Measurements from ENCODE around the gene SULT4A1. TPM values are rescaled to one million over a fixed set of nuclear protein-coding genes. Genes with fewer than 3 reads are reported as not detected.

The SULT4A1 gene
- total and polyA plus RNA-seq, 2 of the 8 experiments (the other 6 are each of a cell fraction or from before 2014, with no cell fraction given) = 9.1 to 11.8 TPM

DNA sequence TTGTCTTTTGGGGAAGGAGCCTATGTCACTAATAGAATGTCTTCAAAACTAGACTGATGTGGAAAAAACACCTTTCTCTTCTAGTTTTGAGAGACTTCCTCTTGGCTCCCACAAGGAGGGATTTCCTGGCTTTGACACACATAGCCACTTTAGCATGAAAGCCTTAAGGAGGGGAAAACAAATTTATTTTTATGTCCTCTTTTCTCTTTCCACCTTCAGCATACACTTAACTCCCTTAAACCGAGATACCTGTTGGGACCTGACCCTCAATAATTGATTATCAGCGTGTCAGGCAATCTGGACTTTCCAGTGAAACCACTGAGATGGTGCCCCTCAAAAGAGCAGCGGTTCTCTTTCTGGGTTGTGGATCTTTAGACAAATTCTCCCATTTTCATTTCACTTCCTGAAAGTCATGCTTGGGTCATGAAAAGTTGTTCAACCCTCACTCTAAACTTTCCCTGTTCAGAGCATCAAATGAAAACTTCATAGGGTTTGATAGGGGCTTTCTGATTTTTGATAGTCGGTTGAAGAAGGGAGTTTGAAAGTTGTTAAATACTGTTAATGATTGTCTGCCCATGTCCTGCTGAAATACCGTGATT, 59.3 kb downstream of the SULT4A1 start:
- no peaks in the 10 kb centered on the region for H3K9me3 ChIP-seq (ENCODE audit: insufficient read depth in 2 of 2, low read depth in 1 of 2, low read length in 1 of 2)
- H3K18ac ChIP-seq (ENCODE audit: extremely low read depth, low read length) = no peak overlapping the region
- ChIA-PET CTCF (ENCODE audit: partially characterized antibody) (no interaction called here), POLR2A (ENCODE audit: partially characterized antibody) (interaction anchor here (0.6 kb wide), 1 partner anchor 373 kb away, joined by 3 read pairs; no protein-coding TSS in a partner anchor)
- H3K27ac ChIP-seq (ENCODE audit: low read depth, low read length) = no peak overlapping the region
- FAIRE-seq (no peak), DNase-seq (ENCODE audit: low read depth in 1 of 2, low spot score in 2 of 2) (no peak)
- H4K91ac ChIP-seq (replicated peaks; ENCODE audit: insufficient read length, low read length) = no peak overlapping the region
- no peaks in the 10 kb centered on the region for H3K79me2 ChIP-seq (ENCODE audit: control insufficient read depth in 1 of 2, insufficient read depth in 2 of 2, low read length in 2 of 2)
- no peaks in the 10 kb centered on the region for H3K27me3 ChIP-seq (replicated peaks in 1 of 4; ENCODE audit: control insufficient read depth in 3 of 4, extremely low read depth in 1 of 4, insufficient read depth in 3 of 4, low read length in 3 of 4)
- H3K56ac ChIP-seq (replicated peaks; ENCODE audit: insufficient read length, low read depth, low read length) = no peak overlapping the region
- H2BK20ac ChIP-seq (ENCODE audit: low read length) = no peak overlapping the region
- no peaks in the 10 kb centered on the region; a peak in 2 of 7 replicates for H3K4me1 ChIP-seq (replicated peaks in 1 of 4; ENCODE audit: control insufficient read depth in 3 of 4, insufficient read depth in 4 of 4, low read length in 3 of 4)
- no peak overlapping the region for H2AK5ac ChIP-seq (ENCODE audit: low read depth, low read length)
- H2BK15ac ChIP-seq (ENCODE audit: low read length) = no peak overlapping the region
- no peak overlapping the region for H4K8ac ChIP-seq (ENCODE audit: extremely low read depth, insufficient read depth, low read length)
- no peaks in the 10 kb centered on the region for H3K23me2 ChIP-seq (ENCODE audit: low read depth, low read length)
- no peak overlapping the region for H2AFZ ChIP-seq (ENCODE audit: low read length)
- no peak overlapping the region for H4K5ac ChIP-seq (ENCODE audit: insufficient read length, low read depth, low read length)
- no peaks in the 10 kb centered on the region for H3K36me3 ChIP-seq (ENCODE audit: control insufficient read depth in 2 of 4, insufficient read depth in 4 of 4, low read length in 3 of 4)
- WGBS, 2 experiments (ENCODE audit: extremely low coverage in 1 of 2, insufficient coverage in 1 of 2, insufficient read length in 1 of 2, insufficient replicate concordance in 2 of 2, low coverage in 1 of 2, low lambda C conversion rate in 2 of 2, missing lambda C conversion rate in 1 of 2) = 83% methylated on average over 5 of the region's 5 CpGs; no CpG with 5 or more reads in 1 of the 2 experiments
- H2BK120ac ChIP-seq (replicated peaks; ENCODE audit: low read depth, low read length) = no peak overlapping the region
- no peak overlapping the region for H2BK12ac ChIP-seq (ENCODE audit: low read depth, low read length)
- H3K4ac ChIP-seq (replicated peaks; ENCODE audit: insufficient read length, low read depth, low read length) = no peak overlapping the region
- H3K14ac ChIP-seq (ENCODE audit: insufficient read length) = no peak overlapping the region
- no peak overlapping the region for H3K4me2 ChIP-seq (ENCODE audit: insufficient read depth in 1 of 2, low read depth in 2 of 2, low read length in 2 of 2)
- no peak overlapping the region for H3K9ac ChIP-seq (replicated peaks in 1 of 4; ENCODE audit: extremely low read depth in 1 of 4, low read depth in 3 of 4, low read length in 3 of 4)
- H2BK5ac ChIP-seq (ENCODE audit: low read depth, low read length) = no peak overlapping the region
- no peak overlapping the region for H3K4me3 ChIP-seq (ENCODE audit: extremely low read depth in 1 of 4, insufficient read depth in 2 of 4, low read depth in 3 of 4, low read length in 4 of 4)
- H4K20me1 ChIP-seq (replicated peaks in 1 of 2; ENCODE audit: control insufficient read depth in 1 of 2, insufficient read depth in 2 of 2, low read length in 2 of 2) = no peaks in the 10 kb centered on the region
- no peaks in the 10 kb centered on the region for H3K79me1 ChIP-seq (ENCODE audit: low read depth, low read length)
- no peak overlapping the region for H3K23ac ChIP-seq (ENCODE audit: insufficient read length)
- TF ChIP-seq SP1 (IDR thresholded peaks at IDR 0.05; ENCODE audit: low read depth, low read length) = no peak
